22Rv1 (cell line): Measurements from ENCODE around the gene LTBP1.

ENCODE experiments used
- CTCF ChIP-seq: fragments of 450-650 bp; IDR thresholded peaks from 2 replicates; pipeline ENCODE4 v1.5.1; 2017; ENCODE audit warnings: mild to moderate bottlenecking
- ZFX ChIP-seq: fragments of 450-650 bp; IDR thresholded peaks from 2 replicates; pipeline ENCODE4 v1.6.1; 2017; ENCODE audit warnings: antibody characterized with exemption, borderline replicate concordance

DNA sequence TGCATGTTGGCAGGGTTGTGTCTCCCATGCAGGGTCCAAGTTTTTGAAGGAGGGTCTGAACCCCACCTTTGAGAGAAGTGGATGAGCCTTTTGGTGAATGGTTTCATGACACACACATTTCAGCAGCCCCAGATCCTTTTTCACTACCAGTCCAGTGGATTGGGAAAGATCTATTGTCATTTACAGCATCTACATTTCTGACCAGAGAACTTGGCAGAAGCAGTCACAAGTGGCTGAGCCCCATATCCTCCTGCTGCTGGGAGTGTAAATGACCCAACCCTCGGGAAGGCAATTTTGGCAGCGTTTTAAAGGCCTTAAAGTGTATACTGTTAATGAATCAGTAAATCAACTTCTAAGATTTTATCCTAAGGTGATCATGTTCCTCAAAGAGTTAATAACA lies 355.6 kb downstream of the LTBP1 start:
- TF ChIP-seq CTCF (no peak), ZFX (no peak)
